Keratinocyte (primary cell): Measurements from ENCODE around the gene HIP1. TPM values are rescaled to one million over a fixed set of nuclear protein-coding genes. Genes with fewer than 3 reads are reported as not detected.

Source experiments
- DNase-seq: peaks from one replicate; pipeline ENCODE4 v3.0.0-alpha.2; 2011; ENCODE audit warnings: low read depth, missing footprints, low spot score
- FAIRE-seq: peaks from 2 replicates; lab custom pipeline; 2011; peaks lifted over from hg19 to GRCh38; lab: Jason Lieb, UNC
- H2AFZ ChIP-seq: 2 replicates; pipeline ENCODE4 v1.6.0; 2012; ENCODE audit warnings: low read length, control low read depth, inconsistent platforms; ENCODE audit not compliant: control insufficient read depth
- H3K27ac ChIP-seq: 2 replicates; pipeline ENCODE4 v1.5.1; 2011; ENCODE audit warnings: low read length; ENCODE audit not compliant: control insufficient read depth, insufficient read depth
- H3K27me3 ChIP-seq: 3 replicates; pipeline ENCODE4 v1.6.0; 2011; ENCODE audit warnings: low read length; ENCODE audit not compliant: control insufficient read depth, insufficient read depth; ENCODE audit errors: extremely low read depth
- H3K36me3 ChIP-seq, 2 experiments: 2 replicates in 1 of 2; 3 replicates in 1 of 2; pipeline ENCODE4 v1.5.1; 2011; ENCODE audit warnings: low read length in 2 of 2, mild to moderate bottlenecking in 1 of 2; ENCODE audit not compliant: control insufficient read depth in 2 of 2, insufficient read depth in 2 of 2; ENCODE audit errors: extremely low read depth in 1 of 2
- H3K4me1 ChIP-seq: 3 replicates; pipeline ENCODE4 v1.5.1; 2011; ENCODE audit warnings: low read length; ENCODE audit not compliant: control insufficient read depth, insufficient read depth; ENCODE audit errors: extremely low read depth
- H3K4me2 ChIP-seq: 3 replicates; pipeline ENCODE4 v1.6.0; 2011; ENCODE audit warnings: low read depth, low read length; ENCODE audit not compliant: control insufficient read depth, insufficient read depth; ENCODE audit errors: extremely low read depth
- H3K4me3 ChIP-seq, 3 experiments: fragments of 200-600 bp in 1 of 3; sonication (generic) in 1 of 3; 2 replicates in 2 of 3; 3 replicates in 1 of 3; pipeline ENCODE4 v1.5.1; 2011 to 2016; ENCODE audit warnings: low read length in 3 of 3, mild to moderate bottlenecking in 3 of 3, control low read depth in 2 of 3, inconsistent platforms in 1 of 3, low read depth in 1 of 3, mixed read lengths in 1 of 3, mixed run types in 1 of 3, moderate library complexity in 1 of 3; ENCODE audit not compliant: control insufficient read depth in 2 of 3, insufficient read depth in 2 of 3; ENCODE audit errors: extremely low read depth in 1 of 3
- H3K79me2 ChIP-seq: 2 replicates; pipeline ENCODE4 v1.6.0; 2012; ENCODE audit warnings: low read length; ENCODE audit not compliant: control insufficient read depth, insufficient read depth
- H3K9ac ChIP-seq: 3 replicates; pipeline ENCODE4 v1.6.0; 2011; ENCODE audit warnings: low read length; ENCODE audit not compliant: control insufficient read depth, insufficient read depth; ENCODE audit errors: extremely low read depth
- H3K9me1 ChIP-seq: 3 replicates; pipeline ENCODE4 v1.6.0; 2011; ENCODE audit warnings: low read length; ENCODE audit not compliant: control insufficient read depth, insufficient read depth; ENCODE audit errors: extremely low read depth
- H3K9me3 ChIP-seq: 2 replicates; pipeline ENCODE4 v1.5.1; 2012; ENCODE audit warnings: low read depth, low read length; ENCODE audit not compliant: control insufficient read depth
- H4K20me1 ChIP-seq: 3 replicates; pipeline ENCODE4 v1.6.0; 2011; ENCODE audit warnings: low read length; ENCODE audit not compliant: control insufficient read depth, insufficient read depth; ENCODE audit errors: extremely low read depth
- CTCF ChIP-seq, 3 experiments: IDR thresholded peaks in 1 of 3; conservative IDR thresholded peaks in 1 of 3; optimal IDR thresholded peaks in 1 of 3; 2 replicates in 2 of 3; 3 replicates in 1 of 3; pipeline versions ENCODE3 to v1.5.1; 2011; ENCODE audit warnings: low read length in 3 of 3, mild to moderate bottlenecking in 3 of 3, moderate library complexity in 2 of 3, control low read depth in 1 of 3, inconsistent platforms in 1 of 3; ENCODE audit not compliant: insufficient read depth in 2 of 3; ENCODE audit errors: extremely low read depth in 1 of 3
- EZH2 ChIP-seq: IDR thresholded peaks from one replicate; pipeline ENCODE4 v1.6.1; 2012; ENCODE audit warnings: inconsistent platforms, mild to moderate bottlenecking, low read length, moderate library complexity
- dilution Hi-C: fragments of 300-500 bp; cut with MboI; formaldehyde crosslinking; loops from one replicate; pipeline ENCODE4 v1.7.0; 2020; ENCODE audit warnings: low sequenced_read_pairs; ENCODE audit not compliant: extremely low pct_ligation_motif_present
- polyA plus RNA-seq, 5 experiments: library from polyadenylated mRNA; depleted of rRNA in 3 of 5; stranded (reverse) in 3 of 5; stranded (forward) in 1 of 5; unstranded in 1 of 5; fragments of >200 nt; gene quantifications; 1 replicate in 1 of 5; 2 replicates in 3 of 5; 3 replicates in 1 of 5; pipeline versions ENCODE4 v1.2.1 to v1.2.3, GENCODE V29; 2011 to 2012; ENCODE audit warnings: missing spikeins in 2 of 5, low read depth in 1 of 5, low replicate concordance in 1 of 5

HIP1 gene
- polyA plus RNA-seq, 1 donor (not counting 4 experiments of a cell fraction or from before 2014, with no cell fraction given) = 5.0 TPM

DNA sequence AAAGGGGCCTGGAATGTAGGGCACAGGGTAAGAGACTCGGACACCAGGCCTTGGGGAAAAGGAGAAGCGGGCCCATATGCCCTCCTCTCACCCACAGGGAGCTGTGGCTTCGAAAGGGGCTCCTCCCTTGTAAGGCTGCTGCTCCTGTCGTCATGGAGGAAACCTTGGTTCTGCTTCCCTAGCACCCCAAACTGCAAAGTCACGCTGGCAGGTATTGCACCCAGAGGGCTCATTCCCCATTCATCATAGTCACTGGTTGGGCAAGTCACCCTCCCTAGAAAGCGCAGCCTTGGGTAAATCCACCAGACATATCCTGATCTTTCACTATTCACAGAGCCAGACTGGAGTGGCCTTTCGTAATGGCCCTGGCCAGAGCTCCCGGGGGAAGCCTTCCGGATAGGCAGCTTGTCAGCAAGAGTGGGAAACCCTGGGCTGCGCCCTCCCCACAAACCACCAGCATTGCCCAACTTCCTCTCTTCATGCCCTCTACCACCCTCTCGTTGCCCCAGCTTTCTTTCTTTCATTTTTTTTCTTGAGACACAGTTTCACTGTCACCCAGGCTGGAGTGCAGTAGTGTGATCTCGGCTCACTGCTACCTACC, 121.0 kb downstream of the HIP1 start:
- no peaks in the 10 kb centered on the region for H3K79me2 ChIP-seq
- no peak overlapping the region for H3K4me3 ChIP-seq
- TF ChIP-seq CTCF (optimal IDR thresholded peaks at IDR 0.05 in 1 of 3, IDR thresholded peaks at IDR 0.05 in 1 of 3, conservative IDR thresholded peaks at IDR 0.05 in 1 of 3; ENCODE audit: extremely low read depth in 1 of 3, insufficient read depth in 2 of 3, low read length in 3 of 3) (no peak), EZH2 (no peak)
- FAIRE-seq (no peak), DNase-seq (no peak)
- H3K4me2 ChIP-seq = no peak overlapping the region
- H3K9ac ChIP-seq = no peak overlapping the region
- dilution Hi-C loops = no loop called here
- H3K4me1 ChIP-seq = no peaks in the 10 kb centered on the region
- H3K27ac ChIP-seq = no peak overlapping the region
- H3K36me3 ChIP-seq = no peaks in the 10 kb centered on the region
- no peak overlapping the region for H2AFZ ChIP-seq
- no peaks in the 10 kb centered on the region for H4K20me1 ChIP-seq
- H3K9me1 ChIP-seq = no peaks in the 10 kb centered on the region
- no peaks in the 10 kb centered on the region for H3K27me3 ChIP-seq
- H3K9me3 ChIP-seq = no peaks in the 10 kb centered on the region

DNA sequence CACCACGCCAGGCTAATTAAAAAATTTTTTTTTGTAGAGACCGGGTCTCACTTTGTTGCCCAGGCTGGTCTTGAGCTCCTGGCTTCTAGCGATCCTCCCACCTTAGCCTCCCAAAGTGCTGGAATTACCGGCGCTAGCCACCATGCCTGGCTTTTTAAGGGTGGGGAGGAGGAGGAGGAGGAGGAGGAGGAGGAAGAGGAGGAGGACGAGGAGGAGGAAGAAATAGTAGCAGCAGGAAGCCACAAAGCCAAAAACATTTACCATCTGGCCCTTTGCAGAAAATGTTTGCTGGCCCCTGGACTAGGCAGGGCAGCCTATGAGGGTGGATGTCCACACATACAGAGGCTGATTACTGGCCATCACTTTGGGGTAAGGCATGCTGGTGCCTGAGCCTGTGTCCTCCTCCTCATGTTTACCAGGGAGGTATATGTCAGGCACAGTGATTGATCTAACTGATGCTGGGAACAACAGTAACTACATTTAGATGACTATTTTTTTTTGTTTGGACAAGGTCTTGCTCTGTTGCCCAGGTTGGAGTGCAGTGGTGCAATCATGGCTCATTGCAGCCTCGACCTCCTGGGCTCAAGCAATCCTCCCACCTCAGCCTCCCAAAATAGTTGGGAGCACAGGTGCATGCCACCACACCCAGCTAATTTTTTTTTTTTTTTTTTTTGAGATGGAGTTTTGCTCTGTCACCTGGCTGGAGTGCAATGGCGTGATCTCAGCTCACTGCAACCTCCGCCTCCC, 122.1 kb downstream of the HIP1 start:
- no peaks in the 10 kb centered on the region for H3K36me3 ChIP-seq
- no peak for FAIRE-seq
- H3K4me3 ChIP-seq = no peak overlapping the region
- no peaks in the 10 kb centered on the region for H4K20me1 ChIP-seq
- no peaks in the 10 kb centered on the region for H3K9me3 ChIP-seq
- H3K27me3 ChIP-seq = no peaks in the 10 kb centered on the region
- no peaks in the 10 kb centered on the region for H3K9me1 ChIP-seq
- H3K27ac ChIP-seq = no peak overlapping the region
- H2AFZ ChIP-seq = no peak overlapping the region
- no peaks in the 10 kb centered on the region for H3K4me1 ChIP-seq
- H3K4me2 ChIP-seq = no peak overlapping the region
- dilution Hi-C loops = no loop called here
- H3K79me2 ChIP-seq = no peaks in the 10 kb centered on the region
- H3K9ac ChIP-seq = no peak overlapping the region
- no peak for DNase-seq
- TF ChIP-seq EZH2 = no peak
- no peak for TF ChIP-seq CTCF (optimal IDR thresholded peaks at IDR 0.05 in 1 of 3, IDR thresholded peaks at IDR 0.05 in 1 of 3, conservative IDR thresholded peaks at IDR 0.05 in 1 of 3; ENCODE audit: extremely low read depth in 1 of 3, insufficient read depth in 2 of 3, low read length in 3 of 3)
